NOMO-1 (cell line): ENCODE data around the gene FAM83D.

Experiments
- DNase-seq, 2 experiments: peaks; one replicate each; lab custom pipeline; 2025; ENCODE audit not compliant: unreplicated experiment in 2 of 2; lab: John Stamatoyannopoulos, UW

Gene FAM83D

GRCh38 chr20:38997622-38998021 is 71.4 kb downstream of the FAM83D start:
- DNase-seq = no peak

GRCh38 chr20:38999217-38999616 is 73.0 kb downstream of the FAM83D start:
- DNase-seq = no peak

- DNase-seq = no peak
Measured at GRCh38 chr20:38999965-39000910, 74.0 kb downstream of the FAM83D start.
